ENCODE data around the gene TAS2R9.
"Not testable (repeated sequence)": the region's sequence is repeated elsewhere in the genome, so short reads cannot be mapped to it uniquely, and the experiment has no call there.

TAS2R9 gene

DNA sequence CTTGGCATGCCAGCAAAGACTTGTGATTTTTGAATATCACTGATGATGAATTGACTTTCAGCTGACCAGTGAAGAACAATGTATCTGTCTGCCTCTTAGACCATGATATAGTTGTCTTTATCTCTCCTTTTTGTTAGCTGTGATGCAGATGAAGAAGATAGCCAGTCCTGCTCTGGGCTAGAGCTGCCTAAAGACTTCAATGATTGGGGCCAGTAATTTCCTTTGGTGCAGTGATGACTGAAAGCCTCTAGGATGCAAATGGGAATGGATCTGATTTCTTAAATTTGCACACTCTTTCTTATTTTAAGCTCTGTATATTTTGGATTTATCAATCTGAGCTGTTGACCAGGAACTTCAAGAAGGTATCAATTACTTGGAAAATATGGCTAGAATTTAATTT is at the start of gene TAS2R9:
Gene TAS2R9 (minus strand): TSS at position 101 of the 400 bp plus-strand sequence. CDS start 93 bp downstream, at position 8.
- no peak for DNase-seq (ENCODE audit: low spot score)

GRCh38 chr12:10855807-10856206 is 45.8 kb upstream of the TAS2R9 start:
- DNase-seq (ENCODE audit: low spot score), result no peak

GRCh38 chr12:10853776-10854175 is 43.8 kb upstream of the TAS2R9 start:
- no peak for DNase-seq (ENCODE audit: low spot score)

DNA sequence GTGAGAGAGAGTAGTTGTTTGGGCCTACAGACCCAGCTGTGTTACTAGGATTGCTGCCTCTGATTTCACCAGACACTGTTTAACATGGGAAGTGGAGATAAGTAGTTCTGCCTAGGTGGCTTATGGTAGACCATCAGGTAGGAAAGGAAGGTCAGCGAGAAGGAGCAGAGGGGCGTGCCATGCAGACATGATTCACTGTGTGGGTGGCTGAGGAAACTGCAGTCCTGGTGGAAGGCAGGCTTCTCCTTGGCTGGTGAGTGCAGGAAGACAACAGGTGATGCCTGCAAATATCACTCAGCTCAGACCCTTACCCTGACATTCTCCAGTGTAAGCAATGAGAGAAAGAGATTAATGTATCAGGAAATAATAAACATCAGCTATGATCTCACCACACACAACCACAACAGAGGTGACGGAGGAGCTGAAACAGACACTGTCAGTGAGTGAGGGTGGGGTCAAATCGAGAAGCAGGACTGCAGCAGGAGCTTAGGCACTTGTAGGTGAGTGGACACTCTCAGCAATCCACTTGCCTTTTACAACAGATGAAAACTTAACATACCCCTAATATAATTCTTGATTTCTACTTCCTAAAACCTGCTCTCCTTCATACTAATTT is 41.4 kb upstream of the TAS2R9 start:
- DNase-seq (ENCODE audit: low spot score), result no peak

DNA sequence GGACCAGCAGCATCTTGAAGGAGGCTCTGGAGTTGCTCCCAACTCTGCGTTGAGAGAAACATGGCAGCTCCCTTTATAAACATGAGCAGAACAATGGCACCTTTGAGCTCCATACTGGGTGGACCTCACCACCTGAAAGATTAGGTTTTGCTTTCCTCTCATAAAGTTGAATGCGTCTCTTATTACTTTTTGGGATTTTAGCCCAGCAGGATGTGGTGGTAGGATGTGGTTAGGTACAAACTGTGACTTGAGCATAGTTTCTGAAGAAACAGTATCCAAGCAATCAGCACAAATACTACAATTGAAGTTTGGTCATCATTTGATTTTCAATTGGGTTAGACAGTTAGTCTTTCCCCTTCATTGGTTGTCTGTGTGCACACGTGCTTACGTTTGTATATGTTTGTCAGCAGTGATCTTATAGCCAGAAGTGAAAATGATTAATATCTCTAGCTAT is 39.5 kb upstream of the TAS2R9 start, which contains the start of gene PRR4:
Gene PRR4 (minus strand): TSS at position 51 of the 454 bp plus-strand sequence. CDS start 38 bp downstream, at position 13.
- no peak for DNase-seq (ENCODE audit: low spot score)

DNA sequence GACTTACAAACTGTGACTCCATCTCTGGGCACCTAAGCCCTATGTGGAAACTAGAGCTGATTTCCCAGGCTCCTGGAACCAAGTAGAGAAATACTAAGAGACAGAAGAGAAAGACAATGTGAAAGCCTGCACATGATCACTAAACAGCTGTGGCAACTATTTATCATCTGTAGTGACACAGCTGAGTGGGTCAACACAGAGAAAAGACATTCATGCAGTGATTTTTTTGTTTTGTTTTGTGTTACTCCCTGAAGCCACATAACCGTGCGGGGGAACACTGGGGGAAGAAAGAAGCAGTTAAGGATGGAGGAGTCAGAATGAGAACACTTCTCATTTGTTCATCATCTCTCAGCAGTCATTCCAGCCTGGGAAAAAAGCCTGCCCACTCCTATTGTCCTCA is 37.8 kb upstream of the TAS2R9 start:
- DNase-seq (ENCODE audit: low spot score), result no peak

- no peak for DNase-seq (ENCODE audit: low spot score)
Observed at GRCh38 chr12:10842862-10843261, 32.9 kb upstream of the TAS2R9 start.

GRCh38 chr12:10838461-10838860 is 28.5 kb upstream of the TAS2R9 start:
- no peak for DNase-seq (ENCODE audit: low spot score)

GRCh38 chr12:10829994-10830393 is 20.0 kb upstream of the TAS2R9 start:
- no peak for DNase-seq (ENCODE audit: low spot score)

- DNase-seq (ENCODE audit: low spot score), result no peak
Observed at GRCh38 chr12:10826258-10826657, 16.3 kb upstream of the TAS2R9 start, which contains the start of gene TAS2R10. TAS2R10 (minus strand) TSS chr12:10826358; CDS start chr12:10826269, 89 bp downstream.

GRCh38 chr12:10824957-10825356 is 15.0 kb upstream of the TAS2R9 start:
- DNase-seq (ENCODE audit: low spot score), result no peak

- DNase-seq (ENCODE audit: low spot score), result no peak
Observed at GRCh38 chr12:10811883-10812536, 2.0 kb upstream of the TAS2R9 start.

GRCh38 chr12:10807186-10807585 is 2.8 kb downstream of the TAS2R9 start, which contains the start of gene TAS2R8:
TAS2R8 (minus strand) TSS chr12:10807286; CDS start chr12:10806980, 306 bp downstream.
- no peak for DNase-seq (ENCODE audit: low spot score)

GRCh38 chr12:10802587-10802986 is 7.4 kb downstream of the TAS2R9 start, which contains the start of gene TAS2R7:
TAS2R7 (minus strand) TSS chr12:10802627; CDS start chr12:10802570, 57 bp downstream.
- no peak for DNase-seq (ENCODE audit: low spot score)

GRCh38 chr12:10801741-10802140 is 8.2 kb downstream of the TAS2R9 start:
- DNase-seq (ENCODE audit: low spot score), result no peak

DNA sequence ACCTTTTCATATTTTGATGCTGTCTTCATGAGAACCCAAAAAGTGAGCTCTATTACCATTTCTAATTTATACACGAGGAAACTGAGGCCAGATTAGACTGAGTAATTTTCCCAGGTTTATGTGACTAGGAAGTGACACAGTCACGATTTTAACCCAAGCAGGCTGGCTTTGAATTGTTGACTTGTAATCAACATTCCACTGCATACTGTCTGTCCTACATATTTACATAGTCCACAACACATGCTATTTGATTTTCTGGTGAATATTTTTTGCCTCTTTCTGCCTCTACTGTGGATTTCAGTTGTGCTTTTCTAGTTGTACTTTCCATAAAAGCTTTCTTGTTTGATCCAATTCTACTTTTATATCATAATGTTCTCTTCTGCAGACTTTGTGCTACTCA is 15.7 kb downstream of the TAS2R9 start:
- no peak for DNase-seq (ENCODE audit: low spot score)

GRCh38 chr12:10791769-10792168 is 18.2 kb downstream of the TAS2R9 start:
- not testable (repeated sequence) for DNase-seq (ENCODE audit: low spot score)

- DNase-seq (ENCODE audit: low spot score), result no peak
Observed at GRCh38 chr12:10783252-10783651, 26.7 kb downstream of the TAS2R9 start.

DNA sequence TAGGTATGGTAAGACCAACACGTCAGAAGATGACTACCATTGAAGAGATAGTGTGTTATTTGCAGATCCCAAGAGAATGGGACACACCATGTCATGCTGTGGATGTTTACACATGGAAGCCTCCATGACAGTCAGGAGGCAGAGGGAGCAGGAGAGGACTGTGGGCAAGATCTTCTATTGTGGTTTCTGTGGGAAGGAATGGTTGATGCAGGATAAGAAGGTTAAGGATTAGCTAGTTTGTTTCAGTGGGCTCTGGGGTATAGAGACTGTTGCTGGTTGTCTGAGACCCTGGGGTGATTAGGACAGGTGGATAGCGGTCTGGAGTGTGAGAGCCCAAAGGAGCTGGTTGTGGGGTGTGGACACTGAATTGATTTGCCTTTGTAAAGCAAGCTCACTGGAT is 30.9 kb downstream of the TAS2R9 start:
- no peak for DNase-seq (ENCODE audit: low spot score)

- DNase-seq (ENCODE audit: low spot score), result peak; percentile 48
Observed at GRCh38 chr12:10771132-10771733, 38.7 kb downstream of the TAS2R9 start.

GRCh38 chr12:10759657-10760056 is 50.3 kb downstream of the TAS2R9 start:
- no peak for DNase-seq (ENCODE audit: low spot score)

Measured in AG08395 (cell line).